Fibroblast of peridontal ligament (primary cell): Measurements from ENCODE around the gene CST9L.
A peak's percentile ranks its signal among the peaks of the same experiment; 100 is the strongest.

Source experiments
- DNase-seq: peaks from one replicate; pipeline ENCODE4 v3.0.0-alpha.2; 2010; ENCODE audit errors: extremely low read depth

The CST9L gene

GRCh38 chr20:23546435-23547144 lies 21.7 kb downstream of the CST9L start:
- no peak for DNase-seq

DNA sequence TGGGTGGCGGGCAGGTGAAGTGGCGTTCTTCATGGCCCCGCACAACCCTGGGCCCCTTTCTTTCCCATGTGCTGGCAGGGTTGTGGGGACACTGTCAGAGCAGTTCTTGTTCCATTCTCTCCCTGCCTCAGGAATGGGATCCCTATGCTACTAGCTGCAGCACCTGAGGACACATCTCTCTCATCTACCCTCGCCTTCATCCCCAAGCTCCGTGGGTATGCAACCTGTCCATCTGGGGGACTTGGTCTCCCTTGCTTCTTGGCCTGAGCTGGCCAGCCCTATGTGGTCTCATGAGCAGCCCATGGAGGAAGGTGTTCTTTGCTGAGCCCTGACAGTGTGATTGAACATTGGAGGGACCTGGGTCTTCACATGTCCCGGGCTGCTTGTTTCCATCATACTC lies 24.2 kb downstream of the CST9L start:
- no peak for DNase-seq

- no peak for DNase-seq
Measured at GRCh38 chr20:23542801-23543200, 25.5 kb downstream of the CST9L start.

- DNase-seq = no peak
Measured at GRCh38 chr20:23541776-23542175, 26.5 kb downstream of the CST9L start.

DNA sequence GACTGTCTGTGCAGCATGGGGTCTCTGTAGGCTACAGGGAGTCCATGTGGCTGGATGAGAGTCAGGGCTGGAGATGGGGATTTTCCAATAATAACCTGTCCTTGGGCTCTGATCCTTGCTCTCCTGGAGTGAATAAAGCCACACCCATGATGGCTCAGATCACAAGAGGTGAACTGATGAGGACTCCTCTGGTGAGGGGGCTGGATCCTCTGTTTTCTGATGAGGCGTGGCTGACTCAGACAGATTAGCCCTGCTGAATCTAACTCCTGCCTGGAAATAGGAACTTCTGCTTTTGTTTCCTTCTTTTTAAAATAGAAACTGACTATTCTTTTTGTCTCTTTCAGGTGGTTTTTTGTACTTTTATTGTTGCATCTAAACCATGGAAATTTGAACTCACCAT lies 27.0 kb downstream of the CST9L start:
- no peak for DNase-seq

DNA sequence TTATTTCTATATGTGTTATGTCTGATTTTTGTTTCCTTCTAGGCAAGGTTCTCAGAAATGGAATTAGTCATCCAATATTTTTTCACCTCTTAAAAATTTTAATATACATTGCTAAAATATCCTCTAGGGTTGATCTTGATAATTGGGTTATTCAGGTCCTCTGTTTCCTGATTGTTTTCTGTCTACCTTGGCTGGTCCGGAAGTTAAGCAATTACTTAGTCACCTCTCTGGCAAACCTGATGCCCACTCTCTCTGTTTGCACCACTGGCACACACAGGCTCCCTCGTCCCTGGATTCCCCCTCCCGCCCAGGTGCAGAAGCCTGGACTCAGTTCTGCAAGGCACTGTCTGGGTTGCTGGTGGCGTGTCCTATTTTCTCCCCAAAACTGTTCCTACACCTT lies 27.7 kb downstream of the CST9L start:
- DNase-seq = no peak

GRCh38 chr20:23537030-23537429 lies 31.3 kb downstream of the CST9L start:
- no peak for DNase-seq

GRCh38 chr20:23536328-23536974 lies 31.8 kb downstream of the CST9L start:
- DNase-seq = no peak

- DNase-seq = no peak
Measured at GRCh38 chr20:23534801-23535593, 33.3 kb downstream of the CST9L start.

DNA sequence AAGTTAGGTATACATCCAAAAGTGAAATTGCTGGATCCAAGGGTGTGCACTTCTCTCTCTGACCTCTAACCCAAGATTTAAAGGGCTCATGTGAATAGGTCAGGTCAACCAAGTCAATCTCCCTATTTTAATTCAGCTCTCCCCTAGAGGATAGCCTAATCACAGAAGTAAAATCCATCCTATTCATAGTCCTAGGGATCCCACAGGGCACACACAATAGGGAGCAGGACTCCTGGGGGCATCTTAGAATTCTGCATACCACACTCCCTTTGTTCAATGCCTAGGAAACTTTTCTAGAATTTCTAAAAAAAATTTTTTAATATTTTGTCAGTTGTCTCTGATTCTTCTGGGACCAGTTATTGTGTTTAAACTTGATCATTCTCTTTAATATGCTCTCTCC lies 35.1 kb downstream of the CST9L start:
- no peak for DNase-seq

DNA sequence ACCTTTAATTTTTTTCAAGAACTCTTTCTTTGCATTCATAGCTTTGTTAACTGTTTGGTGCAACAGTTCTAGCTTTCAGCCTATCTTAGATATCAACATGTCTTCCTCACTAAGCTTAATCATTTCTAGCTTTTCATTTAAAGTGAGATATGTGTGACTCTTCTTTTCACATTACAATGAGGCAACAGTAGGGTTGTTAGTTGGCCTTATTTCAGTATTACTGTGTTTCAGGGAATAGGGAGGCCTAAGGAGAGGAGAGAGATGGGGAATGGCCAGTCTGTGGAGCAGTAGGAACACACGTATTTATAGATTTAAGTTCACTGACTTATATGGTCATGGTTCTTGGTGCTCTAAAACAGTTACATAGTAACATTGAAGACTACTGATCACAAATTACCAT lies 35.8 kb downstream of the CST9L start:
- no peak for DNase-seq

DNA sequence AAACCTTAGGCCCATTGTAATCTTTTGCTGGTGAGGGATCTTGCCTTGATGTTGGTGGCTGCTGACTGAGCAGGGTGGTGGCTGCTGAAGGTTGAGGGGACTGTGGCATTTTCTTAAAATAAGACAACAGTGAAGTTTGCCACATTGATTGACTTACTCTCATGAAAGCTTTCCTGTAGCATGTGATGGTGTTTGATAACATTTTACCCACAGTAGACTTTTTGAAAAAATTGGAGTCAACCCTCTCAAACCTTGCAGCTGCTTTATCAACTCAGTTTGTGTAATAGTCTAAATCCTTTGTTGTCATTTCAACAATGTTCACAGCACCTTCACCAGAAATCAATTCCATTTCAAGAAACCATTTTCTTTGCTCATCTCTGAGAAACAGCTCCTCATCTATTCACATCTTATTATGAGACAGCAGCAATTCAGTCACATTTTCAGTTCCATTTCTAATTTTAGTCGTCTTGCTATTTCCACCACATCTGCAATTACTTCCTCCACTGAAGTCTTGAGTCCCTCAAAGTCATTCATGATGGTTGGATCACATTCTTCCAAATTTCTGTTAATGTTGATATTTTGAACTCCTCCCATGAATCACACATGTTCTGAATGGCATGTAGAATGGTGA lies 37.2 kb downstream of the CST9L start:
- DNase-seq = no peak

DNA sequence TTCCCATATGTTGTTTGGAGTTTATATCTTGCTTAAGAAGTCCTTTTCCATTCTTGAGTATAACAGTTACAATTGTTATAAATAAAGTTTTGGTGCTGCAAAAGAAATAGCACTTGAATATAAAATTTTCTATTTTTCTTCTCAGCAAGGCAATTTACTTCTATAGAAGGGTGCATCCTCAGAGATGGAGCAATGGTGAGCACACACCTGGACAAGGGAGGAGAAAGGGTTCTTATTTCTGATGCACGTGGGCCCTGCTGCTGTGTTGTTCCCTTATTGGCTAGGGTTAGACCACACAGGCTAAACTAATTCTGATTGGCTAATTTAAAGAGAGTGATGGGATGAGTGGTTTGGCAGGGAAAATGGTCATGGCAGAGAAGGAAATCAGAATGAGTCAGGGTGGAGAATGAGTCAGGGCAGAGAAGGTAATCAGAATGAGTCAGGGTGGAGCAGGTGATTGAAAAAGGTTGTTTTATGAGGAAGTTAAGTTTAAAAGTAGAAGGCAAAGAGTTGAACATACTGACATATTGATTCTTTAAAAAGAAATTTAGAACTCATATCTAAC lies 39.3 kb downstream of the CST9L start:
- no peak for DNase-seq

DNA sequence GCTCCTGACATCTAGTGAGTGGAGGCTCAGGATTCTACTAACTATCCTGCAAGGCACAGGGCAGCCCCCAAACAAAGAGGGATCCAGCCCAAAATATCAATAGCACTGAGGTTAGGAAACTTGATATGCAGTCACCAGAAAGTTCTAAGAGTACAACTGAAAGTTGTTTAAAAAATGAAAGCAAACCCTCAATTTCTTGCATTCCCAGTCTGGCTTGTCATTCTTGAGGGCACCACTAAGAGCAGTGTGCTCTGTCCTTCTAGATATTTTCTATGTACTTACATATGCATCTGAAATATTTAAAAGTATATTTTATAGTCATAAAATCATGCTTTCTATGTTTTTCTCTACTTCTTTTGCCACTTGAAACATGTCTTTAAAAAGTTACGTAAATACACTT lies 41.4 kb downstream of the CST9L start:
- no peak for DNase-seq

GRCh38 chr20:23524146-23524545 lies 44.1 kb downstream of the CST9L start:
- DNase-seq = no peak

DNA sequence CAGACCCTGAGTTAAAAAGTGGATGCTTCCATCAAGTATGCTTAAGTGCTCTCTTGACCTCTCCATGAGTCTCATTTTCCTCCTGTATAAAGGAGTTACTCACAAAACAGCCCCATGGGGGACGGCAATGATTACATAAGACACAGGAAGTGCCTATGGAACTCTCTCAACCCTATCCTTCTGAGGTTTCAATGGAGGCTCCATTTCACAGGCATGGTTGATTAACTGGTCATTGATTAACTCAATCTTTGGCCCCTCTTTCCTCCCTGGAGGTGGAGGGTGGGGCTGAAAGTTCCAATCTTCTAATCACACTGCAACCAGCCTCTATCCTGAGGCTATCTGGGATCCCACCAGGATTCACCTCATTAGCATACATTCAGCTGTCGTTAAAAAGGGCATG lies 48.1 kb downstream of the CST9L start:
- DNase-seq = no peak

DNA sequence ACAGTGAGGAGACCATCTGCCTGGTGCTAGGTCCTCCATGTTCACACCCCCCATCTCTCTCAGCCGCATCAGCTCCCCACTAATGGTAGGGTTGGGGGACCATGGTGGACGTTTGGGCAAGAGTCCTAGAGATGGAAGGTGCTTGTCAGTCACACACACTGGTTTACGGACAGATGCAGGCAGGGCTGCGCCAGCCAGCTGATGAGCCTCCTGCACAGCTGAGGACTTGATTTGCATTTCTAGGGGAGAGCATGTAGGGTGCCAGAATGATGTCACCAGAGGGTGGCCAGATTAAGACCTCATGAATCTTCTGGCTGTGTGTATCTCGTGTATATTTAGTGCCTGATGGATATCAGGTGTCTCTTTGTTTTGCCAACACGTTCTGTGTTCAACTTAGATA lies 48.7 kb downstream of the CST9L start:
- DNase-seq = no peak

GRCh38 chr20:23517719-23518118 lies 50.6 kb downstream of the CST9L start:
- no peak for DNase-seq

DNA sequence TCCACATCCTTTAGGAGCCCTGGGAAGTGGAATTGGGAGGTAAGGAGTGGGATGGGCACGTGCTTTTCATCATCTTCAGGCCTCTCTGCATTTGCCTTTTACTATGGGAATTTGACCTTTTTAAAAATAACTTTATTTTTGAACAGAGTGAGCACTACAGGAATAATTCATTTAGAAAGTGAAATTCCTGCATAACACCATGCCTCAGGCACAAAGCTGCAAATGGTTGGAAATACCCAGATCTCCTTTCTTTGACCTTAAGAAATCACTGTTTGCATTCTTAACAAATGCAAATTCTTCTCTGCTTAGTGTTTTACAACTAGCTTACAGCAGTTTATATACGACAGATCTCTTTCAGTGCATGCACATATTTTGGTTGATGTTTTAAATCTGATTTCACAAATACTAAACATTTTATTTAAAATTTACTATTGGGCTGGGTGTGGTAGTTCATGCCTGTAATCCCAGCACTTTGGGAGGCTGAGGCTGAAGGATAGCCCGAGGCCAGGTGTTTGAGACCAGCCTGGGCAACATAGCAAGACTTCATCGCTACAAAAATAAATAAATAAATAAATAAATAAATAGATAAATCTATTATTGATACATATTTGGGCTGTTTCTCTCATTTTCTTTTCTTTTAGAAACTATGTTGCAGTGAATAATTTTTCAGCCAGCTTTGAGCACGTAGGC lies 52.9 kb downstream of the CST9L start:
- DNase-seq = peak; percentile 7

GRCh38 chr20:23514848-23515247 lies 53.4 kb downstream of the CST9L start:
- DNase-seq = no peak
